Heart left ventricle (tissue), 16 donors: Measurements from ENCODE around the gene SCRN1. TPM values are rescaled to one million over a fixed set of nuclear protein-coding genes. Genes with fewer than 3 reads are reported as not detected.

Experiments
- ATAC-seq, 4 donors: fragments of 200-7000 bp; cut with Tn5 transposase; one replicate each; pipeline ENCODE4 v1.9.1; 2020 to 2022; ENCODE audit warnings: moderate library complexity in 4 of 4, mild to moderate bottlenecking in 3 of 4, moderate number of reproducible peaks in 1 of 4
- DNase-seq, 5 donors: peaks; one replicate each; pipeline ENCODE4 v3.0.0-alpha.2; 2020
- H3K27ac ChIP-seq, 12 donors: fragments of 200-600 bp; sonication (generic) in 4 of 12; one replicate each; pipeline versions ENCODE4 v1.5.0 to v1.8.0; 2016 to 2022; ENCODE audit warnings: mild to moderate bottlenecking in 2 of 12
- H3K27me3 ChIP-seq, 9 donors: fragments of 200-600 bp; sonication (generic) in 2 of 9; one replicate each; pipeline versions ENCODE4 v1.5.1 to v1.8.0; 2016 to 2022; ENCODE audit warnings: mild to moderate bottlenecking in 3 of 9
- H3K36me3 ChIP-seq, 9 donors: fragments of 200-600 bp; sonication (generic) in 2 of 9; one replicate each; pipeline versions ENCODE4 v1.5.0 to v1.8.0; 2018 to 2022; ENCODE audit warnings: mild to moderate bottlenecking in 2 of 9
- H3K4me1 ChIP-seq, 12 donors: fragments of 200-600 bp; sonication (generic) in 4 of 12; one replicate each; pipeline versions ENCODE4 v1.5.0 to v1.8.0; 2016 to 2022; ENCODE audit warnings: mild to moderate bottlenecking in 3 of 12
- H3K4me3 ChIP-seq, 12 donors: fragments of 200-600 bp; sonication (generic) in 4 of 12; one replicate each; pipeline versions ENCODE4 v1.5.0 to v1.8.0; 2017 to 2022; ENCODE audit warnings: mild to moderate bottlenecking in 9 of 12, moderate library complexity in 4 of 12
- H3K9me3 ChIP-seq, 12 donors: fragments of 200-600 bp; sonication (generic) in 4 of 12; one replicate each; pipeline versions ENCODE4 v1.5.0 to v1.8.0; 2016 to 2022; ENCODE audit warnings: mild to moderate bottlenecking in 1 of 12
- CTCF ChIP-seq, 12 donors: fragments of 200-600 bp; sonication (generic) in 4 of 12; IDR thresholded peaks; one replicate each; pipeline versions ENCODE4 v1.5.0 to v1.8.0; 2018 to 2022; ENCODE audit warnings: antibody characterized with exemption in 12 of 12, mild to moderate bottlenecking in 5 of 12
- POLR2A ChIP-seq, 2 donors: fragments of 450-650 bp; IDR thresholded peaks; one replicate each; pipeline ENCODE4 v1.6.1; 2017; ENCODE audit warnings: antibody characterized with exemption in 2 of 2, mild to moderate bottlenecking in 2 of 2, moderate library complexity in 2 of 2
- WGBS, 4 donors: extraction: QIAGEN DNeasy Blood & Tissue Kit in 2 of 4; methylation state at CpG; one replicate each; pipeline versions ENCODE4 v1.1.5 to v1.1.7; 2013 to 2018; 5-methylcytosine and 5-hydroxymethylcytosine counted together
- intact Hi-C, 10 donors: fragments of 100-400 bp; cut with DNase I; formaldehyde crosslinking; loops; one replicate each; pipeline versions ENCODE4 v1.11.1 to v1.14.2; 2022
- polyA plus RNA-seq, 2 donors: library from polyadenylated mRNA; stranded (reverse); fragments of 200-250 nt; gene quantifications; one replicate each; pipeline ENCODE4 v1.2.3, GENCODE V29; 2013
- total RNA-seq, 9 donors: library from RNA; depleted of rRNA in 2 of 9; stranded (reverse); fragments of >200 nt in 2 of 9; fragmentation: NEBNext Ultra II Directional in 3 of 9; extraction: Animal tissue kit (Norgen Biotek cat#: 25700) in 3 of 9; gene quantifications; one replicate each; pipeline versions ENCODE4 v1.1.0 to v1.2.4, GENCODE V29; 2016 to 2023
- donor health status: ischemic (EF 13 %, LVEDD 7.1; RV severe dilation, severe dysfunction).
- donor health status: healthy with polysubstance abuse.
- donor health status: DM: no; HTN: yes; CAD: no.
- donor health status: DM: no; HTN: no; CAD: no.
- donor health status: ischemic (EF 25% LVEDD 6.9; RV normal size, moderate dysfunction).
- donor health status: ischemic (EF 25% LVEDD 5.7; RV mildly dilated, moderate dysfunction).
- donor health status: healthy.
- donor health status: DM: yes; HTN: yes; CAD: no.
- donor health status: ischemic (EF 35%, LVEDD 5.7; RV mildly dilated, moderate dysfunction).
- donor health status: nonischemic (EF 11% LVEDD 7.7; RV severe dilation, severe dysfunction).
- donor health status: DM: yes; HTN: yes; CAD: no.
- donor health status: PGD.
- donor health status: ischemic (EF 29% LVEDD 5.4; RV normal size, mild dysfunction).
- donor health status: nonischemic (EF 23%, LVEDD 6.1; RV moderate dilation, normal function).

Gene SCRN1
- total and polyA plus RNA-seq, 11 donors, result 2.7 to 40.2 (median 20.1) TPM

- no peak overlapping the region for H3K27ac ChIP-seq
- no peak overlapping the region for H3K4me3 ChIP-seq
- DNase-seq (no peak), ATAC-seq (no peak)
- peaks cover 0 to 13% (median 0%) of the 10 kb centered on the region in 12 donors for H3K9me3 ChIP-seq
- 70 to 79% (median 78%) methylated on average over 6 of the region's 6 CpGs for whole genome bisulfite sequencing, 4 donors
- no peaks in the 10 kb centered on the region for H3K27me3 ChIP-seq
- H3K4me1 ChIP-seq, result no peaks in the 10 kb centered on the region
- H3K36me3 ChIP-seq, result no peaks in the 10 kb centered on the region
- TF ChIP-seq POLR2A (IDR thresholded peaks at IDR 0.05) (no peak), CTCF (IDR thresholded peaks at IDR 0.05) (no peak)
- intact Hi-C loops, result no loop called here
Measured at GRCh38 chr7:29895559-29895958, 94.0 kb downstream of the SCRN1 start.

- ATAC-seq, result no peak
- Histone ChIP-seq H3K27me3 (no peaks in the 10 kb centered on the region), H3K4me1 (no peaks in the 10 kb centered on the region), H3K27ac (no peak overlapping the region), H3K36me3 (peaks cover 0 to 7% (median 0%) of the 10 kb centered on the region in 9 donors), H3K9me3 (peaks cover 0 to 13% (median 0%) of the 10 kb centered on the region in 12 donors), H3K4me3 (no peak overlapping the region)
- intact Hi-C loops, result no loop called here
- TF ChIP-seq POLR2A (IDR thresholded peaks at IDR 0.05) (no peak), CTCF (IDR thresholded peaks at IDR 0.05) (no peak)
- WGBS, 4 donors, result 86 to 96% (median 90%) methylated on average over 2 of the region's 2 CpGs
- DNase-seq, result no peak
Measured at GRCh38 chr7:29894256-29894655, 95.3 kb downstream of the SCRN1 start.

- TF ChIP-seq CTCF (IDR thresholded peaks at IDR 0.05) (no peak), POLR2A (IDR thresholded peaks at IDR 0.05) (no peak)
- ATAC-seq (no peak), DNase-seq (no peak)
- 79 to 89% (median 84%) methylated on average over 6 of the region's 6 CpGs for WGBS, 4 donors
- Histone ChIP-seq H3K4me3 (no peak overlapping the region), H3K4me1 (no peaks in the 10 kb centered on the region), H3K36me3 (peaks cover 0 to 7% (median 0%) of the 10 kb centered on the region in 9 donors), H3K27me3 (no peaks in the 10 kb centered on the region), H3K9me3 (peaks cover 0 to 7% (median 0%) of the 10 kb centered on the region in 12 donors), H3K27ac (no peak overlapping the region)
- intact Hi-C loops, result no loop called here
Measured at GRCh38 chr7:29893351-29893965, 96.1 kb downstream of the SCRN1 start.

GRCh38 chr7:29892231-29892630, 97.4 kb downstream of the SCRN1 start:
- H3K36me3 ChIP-seq, result peaks cover 0 to 9% (median 0%) of the 10 kb centered on the region in 9 donors
- no peak for ATAC-seq
- DNase-seq, result no peak

More at GRCh38 chr7:29892231-29892630, 97.4 kb downstream of the SCRN1 start:
- intact Hi-C loops, result no loop called here
- TF ChIP-seq POLR2A (IDR thresholded peaks at IDR 0.05), result no peak
- no peak for TF ChIP-seq CTCF (IDR thresholded peaks at IDR 0.05)
- Histone ChIP-seq H3K4me3 (no peak overlapping the region), H3K4me1 (no peaks in the 10 kb centered on the region), H3K9me3 (peaks cover 0 to 7% (median 0%) of the 10 kb centered on the region in 12 donors), H3K27me3 (no peaks in the 10 kb centered on the region), H3K27ac (no peak overlapping the region)
- 89 to 100% (median 95%) methylated on average over 3 to 5 of the region's 5 CpGs for WGBS, 4 donors
